D721Med (cell line): Measurements from ENCODE around the gene POLR2L.

Experiments used
- DNase-seq: peaks from one replicate; pipeline ENCODE4 v3.0.0; 2011; ENCODE audit warnings: low spot score; ENCODE audit not compliant: insufficient read length
- FAIRE-seq: peaks from 2 replicates; lab custom pipeline; 2011; peaks lifted over from hg19 to GRCh38; lab: Jason Lieb, UNC
- CTCF ChIP-seq: IDR thresholded peaks from 2 replicates; pipeline ENCODE4 v1.5.1; 2012; ENCODE audit warnings: mild to moderate bottlenecking, control low read depth; ENCODE audit not compliant: insufficient read depth; ENCODE audit errors: missing control alignments

The POLR2L gene

GRCh38 chr11:860234-861104 is 18.1 kb upstream of the POLR2L start:
- DNase-seq, result no peak
- no peak for TF ChIP-seq CTCF
- no peak for FAIRE-seq

GRCh38 chr11:859394-860131 is 17.2 kb upstream of the POLR2L start:
- FAIRE-seq (no peak), DNase-seq (peak; percentile 84)
- TF ChIP-seq CTCF, result no peak

- no peak for FAIRE-seq
- DNase-seq, result no peak
- TF ChIP-seq CTCF, result no peak
Observed at GRCh38 chr11:858762-859339, 16.5 kb upstream of the POLR2L start.

GRCh38 chr11:858053-858761 is 15.9 kb upstream of the POLR2L start:
- no peak for TF ChIP-seq CTCF
- no peak for FAIRE-seq
- DNase-seq, result no peak

- no peak for TF ChIP-seq CTCF
- FAIRE-seq (no peak), DNase-seq (no peak)
Observed at GRCh38 chr11:856397-856796, 14.1 kb upstream of the POLR2L start.

- FAIRE-seq, result no peak
- no peak for TF ChIP-seq CTCF
- no peak for DNase-seq
Observed at GRCh38 chr11:855796-856195, 13.5 kb upstream of the POLR2L start.
